Stimulated activated CD8-positive, alpha-beta memory T cell treated with anti-CD3 and anti-CD28 coated beads, Interleukin-12 subunit alpha, Interleukin-12 subunit beta, amount 100 ng/mL, for 24 hours (primary cell): ENCODE measurements around the gene FBXO22.
"Not testable (repeated sequence)": the region's sequence is repeated elsewhere in the genome, so short reads cannot be mapped to it uniquely, and the experiment has no call there.

Source experiments
- DNase-seq: peaks from one replicate; pipeline ENCODE4 v3.0.0-alpha.2; 2020; ENCODE audit errors: extremely low read depth

Gene FBXO22

DNA sequence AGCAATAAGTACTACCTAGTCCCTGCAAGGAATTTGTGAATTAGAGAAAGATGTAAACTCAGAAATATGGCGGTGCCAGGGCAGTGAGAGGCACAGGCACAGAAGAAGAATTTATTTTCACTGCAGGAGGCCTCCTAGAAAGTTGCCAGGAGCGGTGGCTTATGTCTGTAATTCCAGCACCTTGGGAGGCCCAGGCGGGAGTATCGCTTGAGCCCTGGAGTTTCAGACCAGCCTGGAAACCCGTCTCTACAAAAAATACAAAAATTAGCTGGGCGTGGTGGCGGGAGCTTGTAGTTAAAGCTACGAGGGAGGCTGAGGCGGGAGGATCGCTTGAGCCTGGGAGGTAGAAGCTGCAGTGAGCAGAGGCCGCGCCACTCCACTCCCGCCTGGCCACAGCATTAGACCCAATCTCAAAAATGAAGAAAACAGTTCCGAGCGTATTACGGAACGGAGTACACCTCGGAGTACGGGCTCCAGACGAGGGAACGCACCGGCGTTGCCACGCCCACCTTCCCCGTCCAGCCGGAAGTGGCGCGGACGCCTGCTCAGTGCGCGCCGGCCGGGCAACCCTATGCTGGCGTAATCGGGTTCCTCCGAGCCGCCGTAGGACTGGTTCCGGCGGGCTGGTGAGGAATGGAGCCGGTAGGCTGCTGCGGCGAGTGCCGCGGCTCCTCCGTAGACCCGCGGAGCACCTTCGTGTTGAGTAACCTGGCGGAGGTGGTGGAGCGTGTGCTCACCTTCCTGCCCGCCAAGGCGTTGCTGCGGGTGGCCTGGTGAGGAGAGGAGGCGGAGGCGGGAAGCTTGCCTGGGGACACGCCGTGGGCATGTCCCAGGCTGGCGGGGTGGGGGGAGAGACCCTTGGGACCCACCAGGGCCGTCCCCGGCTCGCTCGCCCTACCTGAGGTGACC is at the start of gene FBXO22:
FBXO22 (plus strand) TSS at position 548 of the 909 bp plus-strand sequence; CDS start at position 634, 86 bp downstream.
- DNase-seq = peak; percentile 79

DNA sequence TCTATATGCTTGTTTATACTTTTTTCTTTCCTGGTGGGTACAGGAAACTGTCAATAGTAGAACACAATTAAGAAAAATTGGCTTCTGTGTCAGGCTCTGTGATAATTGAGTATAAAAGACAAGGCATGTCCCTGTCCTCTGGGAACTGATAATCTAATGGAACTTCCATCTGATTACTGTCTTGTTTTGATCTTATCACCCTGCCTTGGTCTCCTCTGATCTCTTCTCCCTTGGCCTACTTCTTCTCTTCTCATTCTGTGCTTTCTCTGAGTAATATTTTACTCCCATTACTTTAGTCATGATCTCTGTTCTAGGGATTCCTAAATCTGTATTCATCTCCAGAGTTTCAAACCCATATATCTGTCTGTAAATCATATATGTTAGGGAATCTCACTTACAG is 45.8 kb upstream of the FBXO22 start:
- DNase-seq = no peak

DNA sequence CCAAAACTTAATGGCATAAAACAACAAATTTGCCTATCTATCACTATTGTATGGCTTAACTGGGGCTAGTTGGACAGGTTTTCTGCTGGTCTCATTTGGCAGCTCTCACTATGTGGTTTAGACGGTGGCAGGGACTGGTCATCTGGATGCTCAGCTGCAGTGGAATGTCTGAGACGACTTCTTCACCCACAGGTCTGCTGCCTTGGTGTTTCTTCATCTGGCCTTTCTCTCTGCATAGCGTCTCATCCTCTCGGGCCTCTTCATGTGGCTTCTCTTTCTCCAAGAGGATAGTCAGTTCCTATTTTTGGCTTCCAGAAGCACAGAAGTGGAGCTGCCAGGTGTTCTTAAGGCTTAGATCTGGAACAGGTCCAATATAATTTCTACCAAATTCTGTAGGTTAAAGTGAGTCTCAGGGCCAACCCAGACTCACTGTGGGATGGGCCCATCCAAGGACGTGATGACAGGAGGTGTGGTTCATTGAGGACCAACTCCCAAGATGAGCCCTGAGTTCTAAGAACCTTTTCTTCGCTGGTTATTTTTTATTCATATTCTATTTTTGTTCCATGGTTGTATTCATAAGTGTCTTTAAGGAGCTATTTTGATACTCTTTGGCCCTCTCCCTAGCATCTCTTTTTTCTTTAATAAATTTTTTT is 41.8 kb upstream of the FBXO22 start:
- DNase-seq = no peak

DNA sequence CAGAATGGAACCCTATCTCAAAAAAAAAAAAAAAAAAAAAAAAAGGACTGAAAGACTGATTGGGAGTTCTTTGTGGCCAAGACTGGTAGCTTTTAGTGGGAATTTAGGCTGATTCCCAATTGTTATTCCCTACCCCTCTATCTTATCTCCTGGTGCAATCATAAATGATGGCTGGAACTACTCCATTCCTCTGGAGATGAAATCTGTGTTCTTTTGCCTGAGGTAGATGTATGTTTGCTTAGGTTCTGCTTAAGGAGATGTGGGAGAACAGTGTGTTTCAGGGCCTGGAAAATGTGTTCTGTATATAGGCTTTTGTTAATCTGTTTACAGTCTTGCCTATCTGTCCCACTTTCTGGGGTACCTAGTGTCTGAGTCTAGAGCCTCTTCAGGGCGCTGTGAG is 40.9 kb upstream of the FBXO22 start:
- no peak for DNase-seq

DNA sequence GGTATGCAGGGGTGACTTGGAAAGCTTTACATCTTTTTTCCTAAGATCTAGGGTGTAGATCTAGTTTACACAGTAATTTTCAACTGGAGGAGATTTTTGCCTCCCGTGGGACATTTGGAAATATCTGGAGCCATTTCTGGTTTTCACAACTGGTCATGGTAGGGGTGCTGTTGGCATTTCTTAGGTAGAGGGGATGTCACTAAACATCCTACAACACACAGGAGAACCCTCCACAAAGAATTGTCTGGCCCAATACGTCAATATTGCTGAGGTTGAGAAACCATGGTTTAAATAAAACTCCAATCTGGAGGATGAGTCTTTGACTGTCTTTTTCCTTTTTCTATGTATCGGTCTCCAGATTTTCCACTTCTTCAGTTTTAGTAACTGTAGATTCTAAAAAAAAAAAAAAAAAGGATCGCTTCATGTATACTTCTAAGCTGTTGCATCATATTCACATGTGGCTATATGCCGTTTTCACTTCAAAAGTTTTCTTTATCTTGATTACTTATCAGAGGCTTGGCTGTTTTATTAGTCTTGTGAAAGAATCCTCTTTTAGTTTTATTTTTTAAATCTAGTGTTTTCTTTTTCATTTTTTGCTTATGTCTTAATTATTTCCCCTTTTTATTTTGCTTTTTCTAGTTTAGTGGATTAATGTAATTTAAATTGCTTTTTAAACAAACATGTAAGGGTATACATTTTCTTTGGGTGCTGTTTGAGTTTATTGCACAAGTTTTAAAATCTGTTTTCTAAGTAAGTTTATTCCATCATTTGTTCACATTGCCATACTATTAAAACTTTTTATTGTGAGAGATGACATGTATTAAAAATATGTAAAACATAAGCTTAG is 39.2 kb upstream of the FBXO22 start:
- DNase-seq = no peak

DNA sequence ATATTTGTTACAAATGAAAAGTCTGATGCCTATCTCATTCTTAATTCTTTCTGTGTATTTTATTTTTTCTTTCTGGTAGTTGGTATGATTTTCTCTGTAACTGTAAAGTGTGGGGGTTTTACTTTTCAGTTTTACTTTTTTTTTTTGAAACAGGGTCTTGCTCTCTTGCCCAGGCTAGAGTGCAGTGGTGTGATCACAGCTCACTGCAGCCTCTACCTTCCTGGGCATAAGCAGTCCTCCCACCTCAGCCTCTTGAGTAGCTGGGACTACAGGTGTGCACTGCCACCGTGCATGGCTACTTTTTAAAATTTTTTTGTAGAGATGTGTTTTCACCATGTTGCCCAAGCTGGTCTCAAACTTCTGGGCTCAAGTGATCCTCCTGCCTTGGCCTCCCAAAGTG is 37.6 kb upstream of the FBXO22 start:
- not testable (repeated sequence) for DNase-seq

DNA sequence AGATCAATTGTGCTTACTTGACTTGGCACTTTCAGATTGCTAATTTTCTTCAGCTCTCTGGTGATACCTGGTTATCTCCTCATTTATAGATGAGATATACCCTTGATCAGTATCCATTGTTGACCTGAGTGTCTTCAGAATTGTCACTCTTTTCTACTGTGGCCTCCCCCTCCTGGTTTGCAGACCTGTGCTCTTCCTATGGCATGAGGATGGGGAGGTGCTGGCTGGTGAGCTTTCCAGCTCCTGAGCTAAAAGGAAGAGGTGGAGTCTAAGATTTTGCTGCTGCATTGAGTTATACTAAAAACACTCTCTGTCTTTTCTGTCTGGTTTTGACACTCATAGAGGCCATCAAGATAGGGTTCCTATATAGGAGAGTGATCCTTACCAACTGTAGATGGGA is 36.8 kb upstream of the FBXO22 start:
- DNase-seq = no peak

DNA sequence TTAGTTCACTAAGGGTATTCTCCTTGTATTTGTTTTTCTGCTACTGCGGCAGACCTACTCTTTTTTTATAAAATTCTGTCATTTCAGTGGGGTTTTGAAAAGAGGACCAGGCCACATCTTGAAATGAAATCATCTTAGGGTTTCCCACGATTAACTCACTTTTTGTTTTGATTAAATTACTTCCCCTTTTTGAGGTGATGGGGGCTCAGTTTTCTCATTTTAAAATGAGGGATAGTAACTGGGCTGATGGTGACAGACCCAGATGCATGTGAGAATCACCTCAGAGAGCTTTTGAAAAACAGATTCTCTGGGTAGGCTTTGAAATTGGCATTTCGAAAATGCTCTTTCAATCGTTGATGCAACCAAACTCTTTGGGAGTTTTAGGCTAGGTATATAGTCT is 36.2 kb upstream of the FBXO22 start:
- no peak for DNase-seq

DNA sequence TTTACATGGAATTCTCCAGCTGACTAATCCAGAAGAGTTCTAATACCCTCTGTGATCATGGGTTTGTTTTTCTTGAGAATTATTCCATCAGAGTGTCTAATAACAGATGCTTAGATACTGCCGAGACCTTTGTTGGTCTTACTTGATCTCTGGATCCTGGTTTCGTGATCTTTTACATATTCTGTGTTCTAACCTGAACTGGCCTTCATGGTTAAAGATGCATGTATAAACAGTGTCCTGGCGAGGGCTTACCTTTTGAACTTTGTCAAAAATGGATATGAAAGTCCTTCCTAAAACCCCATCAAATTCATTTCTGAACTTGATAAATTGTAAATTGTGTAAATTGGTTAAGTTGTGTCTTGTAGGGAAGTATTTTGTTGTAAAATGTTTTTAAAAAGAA is 35.7 kb upstream of the FBXO22 start:
- DNase-seq = no peak

DNA sequence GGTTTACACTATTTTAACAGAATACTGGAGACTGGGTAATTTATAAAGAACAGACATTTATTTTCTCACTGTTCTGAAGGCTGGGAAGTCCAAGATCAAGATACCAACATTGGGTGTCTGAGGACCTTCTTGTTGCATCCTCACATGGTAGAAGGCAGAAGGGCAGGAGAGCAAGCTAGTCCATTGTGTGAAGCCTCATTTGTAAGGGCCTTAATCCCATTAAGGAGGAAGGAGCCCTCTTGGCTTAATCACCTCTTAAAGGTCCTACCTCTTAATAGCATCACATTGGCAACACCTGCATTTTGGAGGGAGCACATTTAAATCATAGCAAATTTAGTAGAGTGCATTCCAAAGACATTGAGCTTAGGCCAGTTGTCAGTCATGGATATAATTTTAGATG is 34.2 kb upstream of the FBXO22 start:
- no peak for DNase-seq

DNA sequence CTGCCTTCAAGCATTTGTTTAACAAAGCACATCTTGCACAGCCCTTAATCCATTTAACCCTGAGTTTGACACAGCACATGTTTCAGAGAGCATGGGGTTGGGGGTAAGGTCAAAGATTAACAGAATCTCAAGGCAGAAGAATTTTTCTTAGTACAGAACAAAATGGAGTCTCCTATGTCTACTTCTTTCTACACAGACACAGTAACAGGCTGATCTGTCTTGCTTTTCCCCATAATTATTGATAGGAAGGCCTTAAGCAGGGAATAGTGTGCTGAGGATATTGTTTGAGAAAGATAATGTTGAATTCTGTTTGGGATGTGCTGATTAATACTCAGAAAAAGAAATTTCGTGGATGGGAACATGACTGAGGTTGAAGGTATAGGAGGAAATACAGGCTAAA is 32.1 kb upstream of the FBXO22 start:
- DNase-seq = not testable (repeated sequence)

DNA sequence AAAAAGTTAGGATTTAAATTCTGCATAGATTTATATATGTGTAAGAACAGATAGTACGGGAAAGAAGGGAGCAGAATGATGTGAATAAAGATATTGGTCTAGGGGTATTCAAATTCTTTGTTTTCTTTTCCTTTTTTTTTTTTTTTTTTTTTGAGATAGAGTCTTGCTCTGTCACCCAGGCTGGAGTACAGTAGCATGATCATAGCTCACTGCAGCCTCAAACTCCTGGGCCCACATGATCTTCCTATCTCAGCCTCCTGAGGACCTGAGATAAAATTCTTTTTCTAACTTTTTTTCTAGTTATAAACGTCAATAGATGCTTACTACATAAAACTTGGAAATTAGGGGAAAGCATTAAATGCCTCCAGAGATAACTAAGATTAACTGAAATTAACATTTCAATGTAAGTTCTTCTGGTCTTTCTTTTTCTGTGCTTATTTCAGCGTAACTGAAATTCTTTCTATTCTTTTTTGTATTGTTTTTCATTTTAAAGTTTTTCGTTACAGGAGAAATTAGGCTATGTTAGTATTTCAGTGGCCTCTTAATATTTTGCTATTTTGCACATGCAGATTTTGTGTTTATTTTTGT is 31.2 kb upstream of the FBXO22 start:
- no peak for DNase-seq

DNA sequence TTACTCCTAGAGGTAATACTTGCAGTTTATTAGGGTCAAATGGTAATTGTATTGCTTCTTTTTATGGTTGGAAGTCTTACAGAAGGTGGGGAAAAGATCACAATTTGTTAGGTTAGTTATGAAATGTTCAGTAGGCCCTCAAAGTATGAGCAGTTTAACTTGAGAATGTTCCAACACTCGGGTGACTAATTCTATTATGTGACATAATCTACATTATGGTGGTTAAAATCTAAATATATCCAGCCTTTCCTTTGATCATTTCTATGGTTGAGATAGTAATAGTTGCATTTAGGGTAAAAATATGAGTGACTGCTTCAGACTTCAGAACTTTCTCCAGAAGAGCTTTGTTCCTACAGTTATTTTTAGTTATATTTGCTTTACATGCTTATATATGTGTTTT is 19.6 kb upstream of the FBXO22 start:
- DNase-seq = no peak

DNA sequence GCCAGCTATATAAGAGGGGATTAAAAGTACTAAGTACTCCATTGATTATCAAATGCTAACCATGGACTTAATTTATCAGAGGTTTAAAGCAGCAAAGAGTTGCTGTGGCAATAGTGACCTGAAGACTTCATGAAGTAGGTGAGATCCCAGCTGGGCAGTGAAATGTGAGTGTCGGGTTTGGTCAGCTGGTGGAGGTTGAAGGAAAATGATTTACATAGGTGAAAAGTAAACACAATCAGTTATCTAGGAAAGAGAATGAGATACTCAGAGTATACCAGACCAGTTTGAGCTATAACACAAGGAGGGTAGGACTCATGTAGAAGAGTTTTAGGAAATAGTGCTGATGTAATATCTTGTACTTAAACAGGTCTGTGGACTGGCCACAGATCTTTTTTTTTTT is 16.5 kb upstream of the FBXO22 start:
- no peak for DNase-seq

DNA sequence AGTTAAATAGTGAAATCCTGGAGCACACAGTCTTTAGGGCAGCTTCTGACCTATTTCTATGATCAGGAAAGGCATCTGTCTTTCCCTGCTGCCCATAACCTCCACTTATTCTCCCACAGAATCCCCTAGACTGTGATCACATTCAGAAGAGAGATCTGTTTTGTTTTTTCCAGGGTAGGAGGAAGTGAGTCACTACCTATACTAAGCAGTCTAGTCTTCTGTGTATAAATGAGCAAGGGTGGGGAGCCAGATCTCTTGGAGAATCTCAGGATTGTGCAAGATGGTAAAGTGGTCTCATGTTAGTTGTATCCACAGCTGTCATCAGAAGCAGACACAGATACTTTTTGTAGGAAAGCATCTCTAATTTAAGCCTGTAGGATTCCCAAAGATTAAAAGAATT is 11.8 kb upstream of the FBXO22 start:
- DNase-seq = no peak

DNA sequence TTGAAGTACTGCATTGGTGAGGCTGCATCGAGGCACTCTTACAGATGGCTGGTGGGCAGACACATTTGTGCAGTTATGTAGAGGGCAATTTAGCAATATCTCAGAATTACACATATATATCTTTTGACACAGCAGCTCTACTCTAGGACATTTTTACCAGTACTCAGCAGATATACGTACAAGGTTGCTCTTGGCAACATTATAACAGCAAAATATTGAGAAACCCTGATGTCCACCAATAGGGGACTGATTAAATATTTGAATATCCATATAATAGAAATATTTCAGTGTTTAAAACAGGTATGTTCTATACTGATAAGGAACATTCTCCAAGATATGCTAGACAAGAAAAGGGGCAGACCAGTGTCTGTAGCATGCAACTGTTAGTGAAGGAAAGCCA is 7.9 kb upstream of the FBXO22 start:
- DNase-seq = no peak

DNA sequence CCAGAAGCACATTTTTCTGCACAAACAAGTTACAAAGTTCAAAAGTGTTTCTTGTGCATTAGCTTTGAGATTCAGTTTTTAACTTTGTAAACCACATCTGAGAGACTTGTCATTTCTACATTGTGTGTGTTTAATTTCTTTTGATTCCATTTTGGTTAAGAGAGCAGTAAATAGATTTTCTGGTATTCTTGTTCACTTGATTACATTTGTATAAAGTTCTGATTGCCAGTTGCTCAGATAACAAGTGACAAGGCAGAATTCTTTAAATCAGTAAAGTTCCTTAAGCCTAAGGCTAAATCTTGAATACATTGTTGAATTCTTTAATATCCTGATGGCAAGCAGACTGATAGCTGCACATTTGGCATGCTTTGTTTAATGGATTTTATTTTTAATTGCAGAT is 3.1 kb upstream of the FBXO22 start:
- no peak for DNase-seq

DNA sequence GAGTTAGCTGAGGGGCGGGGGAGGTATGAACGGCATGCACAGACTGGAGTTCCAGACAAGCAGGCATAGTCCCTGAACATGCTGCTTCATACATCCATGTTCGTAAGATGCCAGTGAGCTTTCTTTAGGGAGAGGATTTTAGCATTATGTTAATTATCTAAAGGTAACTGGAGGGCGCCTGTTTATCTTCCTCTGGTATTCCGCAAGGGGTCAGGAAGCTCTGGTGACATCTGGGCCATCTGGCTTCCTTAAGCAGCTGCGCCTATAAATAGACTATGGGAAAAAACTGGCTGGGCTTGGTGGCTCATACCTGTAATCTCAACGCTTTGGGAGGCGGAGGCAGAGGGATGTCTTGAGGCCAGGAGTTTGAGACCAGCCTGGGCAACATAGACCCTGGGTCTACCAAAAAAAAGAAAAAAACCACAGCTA is 1.5 kb upstream of the FBXO22 start:
- no peak for DNase-seq

DNA sequence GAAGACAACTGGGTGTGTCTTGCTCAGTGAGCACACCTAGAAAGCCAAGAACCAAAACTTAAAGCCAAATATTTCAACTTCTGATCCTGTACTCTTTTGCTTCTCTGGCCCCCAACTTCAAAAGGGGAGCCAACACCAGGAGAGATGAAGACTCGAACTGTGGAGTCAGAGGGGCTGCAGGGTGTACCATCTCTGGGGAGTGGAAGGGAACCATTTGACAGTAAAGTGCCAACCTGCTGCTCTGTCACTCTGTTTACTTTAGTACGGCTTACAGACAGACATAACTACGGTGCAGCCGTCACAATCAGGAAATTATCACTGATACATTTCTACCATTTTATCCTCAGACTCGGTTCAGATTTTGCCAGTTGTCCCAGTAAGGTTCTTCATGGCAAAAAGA is 1.6 kb downstream of the FBXO22 start:
- no peak for DNase-seq

DNA sequence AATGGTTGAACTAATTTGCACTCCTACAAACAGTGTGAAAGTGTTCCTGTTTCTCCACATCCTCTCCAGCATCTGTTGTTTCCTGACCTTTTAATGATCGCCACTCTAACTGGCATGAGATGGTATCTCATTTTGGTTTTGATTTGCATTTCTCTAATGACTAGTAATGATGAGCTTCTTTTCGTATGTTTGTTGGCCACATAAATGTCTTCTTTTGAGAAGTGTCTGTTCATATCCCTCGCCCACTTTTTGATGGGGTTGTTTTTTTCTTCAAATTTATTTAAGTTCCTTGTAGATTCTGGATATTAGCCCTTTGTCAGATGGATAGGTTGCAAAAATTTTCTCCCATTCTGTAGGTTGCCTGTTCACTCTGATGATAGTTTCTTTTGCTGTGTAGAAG is 6.7 kb downstream of the FBXO22 start:
- DNase-seq = not testable (repeated sequence)

DNA sequence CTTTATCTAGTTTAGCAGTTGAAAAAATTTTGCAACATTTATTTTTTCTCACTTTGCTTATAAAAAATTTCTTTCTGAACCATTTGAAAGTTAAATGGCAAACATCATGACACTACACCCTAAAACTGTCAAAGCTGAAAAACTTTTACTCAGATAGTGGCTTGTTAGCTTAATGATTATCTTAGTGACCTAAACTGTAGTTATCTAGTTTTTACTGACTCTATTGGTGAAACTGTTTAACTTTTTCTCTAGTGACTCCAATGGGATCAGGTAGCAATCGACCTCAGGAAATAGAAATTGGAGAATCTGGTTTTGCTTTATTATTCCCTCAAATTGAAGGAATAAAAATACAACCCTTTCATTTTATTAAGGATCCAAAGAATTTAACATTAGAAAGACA is 13.3 kb downstream of the FBXO22 start:
- no peak for DNase-seq

DNA sequence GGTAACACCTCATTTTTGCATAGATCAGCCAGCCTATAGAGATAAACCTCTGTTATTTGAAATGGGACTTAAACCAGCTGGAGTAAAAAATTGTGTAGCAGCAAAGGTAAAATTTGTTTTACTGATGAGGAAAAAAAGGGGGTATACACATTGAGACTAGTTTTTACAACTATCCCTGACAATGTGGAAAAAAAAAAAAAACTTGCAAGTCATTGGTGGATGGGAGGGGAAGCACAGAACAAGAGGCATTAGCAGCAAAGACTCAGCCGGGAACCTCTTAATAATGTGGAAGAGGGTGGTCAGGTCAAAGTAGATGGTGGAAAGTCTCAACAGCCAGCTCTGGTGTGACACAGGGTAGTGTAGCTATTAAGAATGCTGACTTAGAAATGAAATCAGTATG is 14.5 kb downstream of the FBXO22 start:
- no peak for DNase-seq
